Suprapubic skin (tissue), 3 donors: ENCODE data around the gene STEAP4.

Experiments
- CTCF ChIP-seq, 2 donors: fragments of 200-600 bp in 1 of 2; fragments of 450-650 bp in 1 of 2; sonication (generic) in 1 of 2; IDR thresholded peaks; one replicate each; pipeline ENCODE4 v1.5.1; 2016 to 2019; ENCODE audit warnings: antibody characterized with exemption in 2 of 2, mild to moderate bottlenecking in 1 of 2, moderate library complexity in 1 of 2
- EP300 ChIP-seq: sonication (generic); formaldehyde crosslinking; IDR thresholded peaks from one replicate; pipeline ENCODE4 v1.6.1; 2017; ENCODE audit warnings: antibody characterized with exemption

GRCh38 chr7:88310956-88311674 is 4.4 kb upstream of the STEAP4 start:
- TF ChIP-seq EP300 (no peak), CTCF (IDR thresholded peaks at IDR 0.05) (no peak)
